ENCODE data around the gene GPS1. TPM values are rescaled to one million over a fixed set of nuclear protein-coding genes. Genes with fewer than 3 reads are reported as not detected.

GPS1 gene
- total and polyA plus RNA-seq, 2 experiments from 2014 or later, result 101 to 160 TPM

DNA sequence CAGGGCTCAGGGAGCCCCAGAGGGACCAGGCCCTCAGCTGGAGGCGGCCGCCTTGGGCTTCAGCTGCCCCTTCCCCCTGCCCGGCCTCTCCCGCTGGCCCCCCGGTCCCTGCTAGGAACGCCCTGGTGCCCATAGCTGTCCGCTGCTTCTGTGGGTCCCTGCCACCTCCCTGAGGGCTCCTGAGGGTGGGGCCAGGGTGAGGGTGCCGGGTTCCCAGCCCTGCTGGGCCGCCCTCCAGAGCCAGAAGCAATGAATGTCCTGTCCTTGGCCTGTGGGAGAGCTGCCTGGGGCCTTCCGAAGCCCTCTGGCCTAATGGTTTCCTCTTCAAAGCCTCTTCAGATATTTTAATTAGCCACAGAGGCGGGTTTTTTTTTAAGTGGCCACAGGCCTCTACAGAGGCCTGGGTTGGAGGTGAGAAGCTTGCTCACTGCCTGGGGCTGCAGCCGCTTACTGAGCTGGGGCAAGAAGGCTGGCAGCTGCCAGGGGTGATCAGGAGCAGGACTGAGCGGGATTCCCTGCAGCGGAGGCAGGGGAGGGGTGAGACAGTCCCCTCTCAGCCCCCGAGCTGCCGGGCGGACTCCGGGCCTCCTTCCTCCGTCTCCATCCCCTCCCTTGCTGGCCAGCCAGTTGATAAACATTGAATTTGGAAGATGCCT lies 38.9 kb upstream of the GPS1 start:
- no peak overlapping the region for H2AFZ ChIP-seq
- TF ChIP-seq EZH2phosphoT487 (IDR thresholded peaks at IDR 0.05; ENCODE audit: low read depth, severe bottlenecking, unreplicated experiment) (no peak), EZH2 (IDR thresholded peaks at IDR 0.05; ENCODE audit: borderline replicate concordance) (no peak)
- TF ChIP-seq, protein P1, sequence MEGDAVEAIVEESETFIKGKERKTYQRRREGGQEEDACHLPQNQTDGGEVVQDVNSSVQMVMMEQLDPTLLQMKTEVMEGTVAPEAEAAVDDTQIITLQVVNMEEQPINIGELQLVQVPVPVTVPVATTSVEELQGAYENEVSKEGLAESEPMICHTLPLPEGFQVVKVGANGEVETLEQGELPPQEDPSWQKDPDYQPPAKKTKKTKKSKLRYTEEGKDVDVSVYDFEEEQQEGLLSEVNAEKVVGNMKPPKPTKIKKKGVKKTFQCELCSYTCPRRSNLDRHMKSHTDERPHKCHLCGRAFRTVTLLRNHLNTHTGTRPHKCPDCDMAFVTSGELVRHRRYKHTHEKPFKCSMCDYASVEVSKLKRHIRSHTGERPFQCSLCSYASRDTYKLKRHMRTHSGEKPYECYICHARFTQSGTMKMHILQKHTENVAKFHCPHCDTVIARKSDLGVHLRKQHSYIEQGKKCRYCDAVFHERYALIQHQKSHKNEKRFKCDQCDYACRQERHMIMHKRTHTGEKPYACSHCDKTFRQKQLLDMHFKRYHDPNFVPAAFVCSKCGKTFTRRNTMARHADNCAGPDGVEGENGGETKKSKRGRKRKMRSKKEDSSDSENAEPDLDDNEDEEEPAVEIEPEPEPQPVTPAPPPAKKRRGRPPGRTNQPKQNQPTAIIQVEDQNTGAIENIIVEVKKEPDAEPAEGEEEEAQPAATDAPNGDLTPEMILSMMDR (IDR thresholded peaks at IDR 0.05; ENCODE audit: poor library complexity), result no peak
- peak overlapping the region; percentile 76 for H3K27ac ChIP-seq
- no peaks in the 10 kb centered on the region for H3K36me3 ChIP-seq (replicated peaks; ENCODE audit: insufficient read depth, low read depth)
- H3K9me2 ChIP-seq (replicated peaks; ENCODE audit: insufficient read depth), result no peaks in the 10 kb centered on the region
- H3K9me3 ChIP-seq (ENCODE audit: low read depth), result no peaks in the 10 kb centered on the region
- H3K4me3 ChIP-seq, result no peak overlapping the region
- DNase-seq (ENCODE audit: low spot score), result no peak
- 70% methylated on average over 16 of the region's 19 CpGs for WGBS (ENCODE audit: low lambda C conversion rate, missing lambda C conversion rate)
- H3K27me3 ChIP-seq, result no peaks in the 10 kb centered on the region
- no peaks in the 10 kb centered on the region for H4K20me1 ChIP-seq (ENCODE audit: insufficient read depth, poor library complexity, severe bottlenecking)
- H3K4me1 ChIP-seq (ENCODE audit: insufficient read depth), result peaks cover 10% of the 10 kb centered on the region
- H3K4me2 ChIP-seq, result peak overlapping the region; percentile 19
- no peaks in the 10 kb centered on the region for H3K79me2 ChIP-seq

DNA sequence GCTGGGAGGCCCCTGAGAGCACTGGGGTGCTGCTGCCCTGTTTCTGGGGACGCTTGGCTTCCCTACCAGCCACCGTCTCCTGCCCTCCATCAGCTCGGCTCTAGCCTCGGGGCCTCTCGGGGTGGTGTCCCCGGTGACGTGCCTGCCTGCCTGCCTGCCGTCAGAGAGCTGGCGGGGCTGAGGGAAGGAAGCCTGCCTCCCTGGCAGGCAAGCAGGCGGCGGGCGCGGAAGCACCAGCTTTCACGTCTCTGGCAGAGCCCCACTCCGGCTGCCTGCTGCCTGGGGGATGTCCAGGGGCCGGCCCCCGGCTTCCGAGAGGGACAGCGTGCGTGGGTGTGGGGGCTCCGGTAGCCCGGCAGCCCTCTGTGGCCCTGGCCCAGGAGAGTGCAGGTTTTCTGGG lies 38.4 kb upstream of the GPS1 start:
- peak overlapping the region; percentile 76 for H3K27ac ChIP-seq
- H3K36me3 ChIP-seq (replicated peaks; ENCODE audit: insufficient read depth, low read depth), result no peaks in the 10 kb centered on the region
- peak overlapping the region; percentile 19 for H3K4me2 ChIP-seq
- no peaks in the 10 kb centered on the region for H3K9me2 ChIP-seq (replicated peaks; ENCODE audit: insufficient read depth)
- DNase-seq (ENCODE audit: low spot score), result peak; percentile 39
- H2AFZ ChIP-seq, result no peak overlapping the region
- peaks cover 10% of the 10 kb centered on the region for H3K4me1 ChIP-seq (ENCODE audit: insufficient read depth)
- H4K20me1 ChIP-seq (ENCODE audit: insufficient read depth, poor library complexity, severe bottlenecking), result no peaks in the 10 kb centered on the region
- TF ChIP-seq EZH2 (IDR thresholded peaks at IDR 0.05; ENCODE audit: borderline replicate concordance), result no peak
- TF ChIP-seq, protein P1 (IDR thresholded peaks at IDR 0.05; ENCODE audit: poor library complexity), result no peak
- H3K4me3 ChIP-seq, result no peak overlapping the region
- H3K27me3 ChIP-seq, result no peaks in the 10 kb centered on the region
- H3K79me2 ChIP-seq, result no peaks in the 10 kb centered on the region
- 72% methylated on average over 22 of the region's 22 CpGs for WGBS (ENCODE audit: low lambda C conversion rate, missing lambda C conversion rate)
- H3K9me3 ChIP-seq (ENCODE audit: low read depth), result no peaks in the 10 kb centered on the region

DNA sequence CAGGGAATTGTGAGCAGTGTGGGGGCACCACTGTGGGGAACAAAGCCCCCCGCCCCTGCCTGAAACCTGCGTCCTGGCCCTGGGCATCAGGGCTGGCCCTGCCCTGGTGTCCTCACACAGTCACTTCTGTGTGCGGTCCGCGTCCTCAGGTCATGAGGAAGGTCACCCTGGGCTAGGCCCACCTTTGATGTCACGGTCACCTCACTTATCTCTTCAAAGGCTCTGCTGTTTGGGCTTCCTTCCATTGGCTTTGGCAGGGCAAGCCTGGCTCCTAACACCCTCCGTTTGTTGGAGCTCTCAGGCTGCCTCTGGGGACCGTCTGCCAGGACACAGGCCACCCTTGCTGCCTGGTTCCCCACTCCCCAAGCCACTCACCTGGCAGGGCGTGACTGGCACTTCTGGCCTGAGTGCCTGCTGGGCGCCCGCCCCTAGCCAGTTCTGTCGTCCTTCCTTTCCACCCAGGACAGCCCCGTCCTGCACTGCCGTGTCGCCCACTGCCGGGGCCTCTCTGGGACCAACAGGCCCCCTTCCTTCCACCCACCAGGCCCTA lies 37.9 kb upstream of the GPS1 start:
- Histone ChIP-seq H3K79me2 (no peaks in the 10 kb centered on the region), H3K9me2 (replicated peaks; ENCODE audit: insufficient read depth) (no peaks in the 10 kb centered on the region), H3K36me3 (replicated peaks; ENCODE audit: insufficient read depth, low read depth) (no peaks in the 10 kb centered on the region), H3K4me2 (no peak overlapping the region), H3K4me3 (no peak overlapping the region), H2AFZ (no peak overlapping the region), H4K20me1 (ENCODE audit: insufficient read depth, poor library complexity, severe bottlenecking) (no peaks in the 10 kb centered on the region), H3K4me1 (ENCODE audit: insufficient read depth) (peaks cover 10% of the 10 kb centered on the region), H3K27me3 (no peaks in the 10 kb centered on the region), H3K27ac (peak overlapping the region; percentile 76), H3K9me3 (ENCODE audit: low read depth) (no peaks in the 10 kb centered on the region)
- DNase-seq (ENCODE audit: low spot score), result no peak
- TF ChIP-seq EZH2 (IDR thresholded peaks at IDR 0.05; ENCODE audit: borderline replicate concordance) (no peak), EZH2phosphoT487 (IDR thresholded peaks at IDR 0.05; ENCODE audit: low read depth, severe bottlenecking, unreplicated experiment) (no peak)
- TF ChIP-seq, protein P1 (IDR thresholded peaks at IDR 0.05; ENCODE audit: poor library complexity), result no peak
- 91% methylated on average over 16 of the region's 16 CpGs for WGBS (ENCODE audit: low lambda C conversion rate, missing lambda C conversion rate)
